ENCODE data around the gene RAB8A. TPM values are rescaled to one million over a fixed set of nuclear protein-coding genes. Genes with fewer than 3 reads are reported as not detected.

The RAB8A gene
- 93.8 and 103 TPM in 2 replicates for total RNA-seq (2021)
- long read RNA-seq, transcript RAB8A-202 (8 exons, 1,315 nt), result minor isoform, 9 of 931 reads
- long read RNA-seq, transcript RAB8A-201 (8 exons, 2,827 nt), result major isoform, 899 of 931 reads
- long read RNA-seq, partial matches to known transcripts, result 5 of 931 reads
- long read RNA-seq, other reads (novel, unspliced or antisense), result 17 of 931 reads

- no CpG with 5 or more reads among the region's 81 CpGs for WGBS (ENCODE audit: extremely low coverage, insufficient read length, low lambda C conversion rate)
- Histone ChIP-seq H3K23ac (ENCODE audit: insufficient read length, low read depth, low read length) (no peak within 1 kb of the TSS), H2AFZ (ENCODE audit: low read length) (no peak within 1 kb of the TSS), H3K27me3 (ENCODE audit: insufficient read depth, low read length) (no peaks in the 10 kb centered on the region), H3K18ac (ENCODE audit: insufficient read length, low read depth, low read length) (peak within 1 kb of the TSS; percentile 59), H3T11ph (ENCODE audit: low read length) (no peak within 1 kb of the TSS), H3K79me2 (ENCODE audit: insufficient read depth, low read length) (peaks cover 17% of the 10 kb centered on the region), H3K4me2 (ENCODE audit: insufficient read depth, insufficient read length, low read length) (peak within 1 kb of the TSS; percentile 95), H2BK15ac (ENCODE audit: low read depth, low read length) (no peak within 1 kb of the TSS), H3K4me1 (ENCODE audit: insufficient read depth, low read length) (no peaks in the 10 kb centered on the region), H2BK20ac (ENCODE audit: low read depth, low read length, poor library complexity, severe bottlenecking) (no peak within 1 kb of the TSS), H3K4ac (ENCODE audit: low read depth, low read length) (no peak within 1 kb of the TSS; the same call in 1 of the 2 replicates), H3K27ac (ENCODE audit: insufficient read length, low read depth, low read length) (no peak within 1 kb of the TSS), H4K8ac (replicated peaks; ENCODE audit: insufficient read length, low read depth, low read length) (no peak within 1 kb of the TSS), H3K9ac (ENCODE audit: extremely low read depth, insufficient read length, low read length) (peak within 1 kb of the TSS; percentile 85), H4K91ac (ENCODE audit: insufficient read length, low read depth, low read length) (no peak within 1 kb of the TSS), H3K79me1 (ENCODE audit: insufficient read depth, low read depth, low read length, poor library complexity, severe bottlenecking) (peaks cover 8% of the 10 kb centered on the region), H3K9me3 (ENCODE audit: control insufficient read depth, low read depth, low read length) (no peaks in the 10 kb centered on the region), H4K20me1 (ENCODE audit: control insufficient read depth, insufficient read depth, insufficient read length) (no peaks in the 10 kb centered on the region), H2AK5ac (ENCODE audit: insufficient read length, low read length) (no peak within 1 kb of the TSS), H3K56ac (ENCODE audit: insufficient read length, low read depth, low read length) (no peak within 1 kb of the TSS), H3K23me2 (ENCODE audit: insufficient read length, low read depth, low read length, poor library complexity, severe bottlenecking) (peaks cover 9% of the 10 kb centered on the region), H2BK5ac (ENCODE audit: insufficient read length, low read length) (no peak within 1 kb of the TSS), H2BK120ac (ENCODE audit: low read depth, low read length, poor library complexity, severe bottlenecking) (no peak within 1 kb of the TSS), H4K5ac (ENCODE audit: insufficient read length, low read depth, low read length) (no peak within 1 kb of the TSS), H3K14ac (ENCODE audit: insufficient read depth, low read length) (peak within 1 kb of the TSS; percentile 89), H2BK12ac (ENCODE audit: insufficient read length, low read depth, low read length) (no peak within 1 kb of the TSS)
- Mint-ChIP-seq H3K9me3 (no peaks in the 10 kb centered on the region), H3K27ac (peak within 1 kb of the TSS; percentile 97 to 99 (median 97)), H3K4me1 (peaks cover 10 to 28% of the 10 kb centered on the region in 2 experiments), H3K4me3 (peak within 1 kb of the TSS; percentile 99), H3K27me3 (ENCODE audit: low read depth) (no peaks in the 10 kb centered on the region), H3K36me3 (ENCODE audit: insufficient read depth in 1 of 3, low read depth in 3 of 3) (peaks cover 4 to 14% (median 11%) of the 10 kb centered on the region in 3 experiments; a peak in 6 of 7 replicates)
- TF ChIP-seq, protein P1, sequence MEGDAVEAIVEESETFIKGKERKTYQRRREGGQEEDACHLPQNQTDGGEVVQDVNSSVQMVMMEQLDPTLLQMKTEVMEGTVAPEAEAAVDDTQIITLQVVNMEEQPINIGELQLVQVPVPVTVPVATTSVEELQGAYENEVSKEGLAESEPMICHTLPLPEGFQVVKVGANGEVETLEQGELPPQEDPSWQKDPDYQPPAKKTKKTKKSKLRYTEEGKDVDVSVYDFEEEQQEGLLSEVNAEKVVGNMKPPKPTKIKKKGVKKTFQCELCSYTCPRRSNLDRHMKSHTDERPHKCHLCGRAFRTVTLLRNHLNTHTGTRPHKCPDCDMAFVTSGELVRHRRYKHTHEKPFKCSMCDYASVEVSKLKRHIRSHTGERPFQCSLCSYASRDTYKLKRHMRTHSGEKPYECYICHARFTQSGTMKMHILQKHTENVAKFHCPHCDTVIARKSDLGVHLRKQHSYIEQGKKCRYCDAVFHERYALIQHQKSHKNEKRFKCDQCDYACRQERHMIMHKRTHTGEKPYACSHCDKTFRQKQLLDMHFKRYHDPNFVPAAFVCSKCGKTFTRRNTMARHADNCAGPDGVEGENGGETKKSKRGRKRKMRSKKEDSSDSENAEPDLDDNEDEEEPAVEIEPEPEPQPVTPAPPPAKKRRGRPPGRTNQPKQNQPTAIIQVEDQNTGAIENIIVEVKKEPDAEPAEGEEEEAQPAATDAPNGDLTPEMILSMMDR (conservative IDR thresholded peaks at IDR 0.05), result peak; percentile 96
- DNase-seq, result peak; percentile 99
Observed at GRCh38 chr19:16111160-16111908, at the start of gene RAB8A. TSS of gene RAB8A (plus strand) at chr19:16111889. CDS start at chr19:16111902, 13 bp downstream.

Data from H9 (cell line).